Panc1 (cell line): ENCODE data around the gene DHRS3. TPM values are rescaled to one million over a fixed set of nuclear protein-coding genes. Genes with fewer than 3 reads are reported as not detected.

ENCODE experiments used
- ATAC-seq: fragments of 200-7000 bp; cut with Tn5 transposase; 2 replicates; pipeline ENCODE4 v1.9.1; 2020; ENCODE audit warnings: mild to moderate bottlenecking, moderate library complexity
- BruUV-seq: library from RNA; stranded (reverse); fragments of 400-500 nt; replicated peaks from 2 replicates; lab custom pipeline; 2021; lab: Mats Ljungman, UMichigan
- CTCF ChIA-PET: fragments of 300-600 bp; sonication (Branson Sonifier 250); formaldehyde crosslinking; loops from one replicate; lab custom pipeline; 2022; ENCODE audit warnings: antibody characterized with exemption; lab: Charles Lee
- POLR2A ChIA-PET: fragments of 300-600 bp; sonication (Branson Sonifier 250); formaldehyde crosslinking; loops from one replicate; lab custom pipeline; 2022; ENCODE audit warnings: antibody characterized with exemption; lab: Charles Lee
- DNase-seq: peaks from one replicate; pipeline ENCODE4 v3.0.0-alpha.2; 2010; ENCODE audit warnings: low read depth, low spot score
- H3K27ac ChIP-seq: 2 replicates; pipeline ENCODE4 v1.5.1; 2011; ENCODE audit warnings: mild to moderate bottlenecking, low read length, inconsistent platforms
- H3K27me3 ChIP-seq: fragments of 200-500 bp; sonication (Bioruptor generic); 2 replicates; pipeline ENCODE4 v1.6.0; 2014; ENCODE audit warnings: low read length, inconsistent platforms; ENCODE audit not compliant: control insufficient read depth, insufficient read depth
- H3K36me3 ChIP-seq: fragments of 200-500 bp; sonication (Bioruptor generic); 2 replicates; pipeline ENCODE4 v1.5.1; 2014; ENCODE audit warnings: inconsistent platforms, mild to moderate bottlenecking, low read length, moderate library complexity; ENCODE audit not compliant: control insufficient read depth, insufficient read depth
- H3K4me1 ChIP-seq: 2 replicates; pipeline ENCODE4 v1.5.1; 2011; ENCODE audit warnings: inconsistent platforms, mild to moderate bottlenecking, low read length, moderate library complexity; ENCODE audit not compliant: control insufficient read depth, insufficient read depth
- H3K4me3 ChIP-seq, 2 experiments: 2 replicates each; pipeline ENCODE4 v1.5.1; 2011 to 2012; ENCODE audit warnings: low read depth in 2 of 2, low read length in 2 of 2, mild to moderate bottlenecking in 2 of 2, inconsistent platforms in 1 of 2, moderate library complexity in 1 of 2
- H3K9me3 ChIP-seq: fragments of 200-500 bp; sonication (Bioruptor generic); 2 replicates; pipeline ENCODE4 v1.5.1; 2014; ENCODE audit warnings: low read depth, mild to moderate bottlenecking, inconsistent platforms, low read length, moderate library complexity; ENCODE audit not compliant: control insufficient read depth, insufficient read depth
- CTCF ChIP-seq: fragments of 450-650 bp; IDR thresholded peaks from 2 replicates; pipeline ENCODE4 v1.5.1; 2017; ENCODE audit warnings: mild to moderate bottlenecking
- POLR2AphosphoS5 ChIP-seq: IDR thresholded peaks from 2 replicates; pipeline ENCODE4 v1.6.1; 2012; ENCODE audit warnings: mild to moderate bottlenecking, low read depth, low read length, moderate library complexity
- REST ChIP-seq, 2 experiments: IDR thresholded peaks; 2 replicates each; pipeline ENCODE4 v1.6.1; 2011 to 2012; ENCODE audit warnings: low read depth in 2 of 2, control low read depth in 1 of 2, low read length in 1 of 2, mild to moderate bottlenecking in 1 of 2, moderate library complexity in 1 of 2; ENCODE audit not compliant: insufficient read depth in 1 of 2
- SIN3A ChIP-seq: IDR thresholded peaks from 2 replicates; pipeline ENCODE4 v1.6.1; 2012; ENCODE audit warnings: low read depth, mild to moderate bottlenecking, low read length, moderate library complexity, borderline replicate concordance; ENCODE audit not compliant: insufficient read depth
- TCF7L2 ChIP-seq: IDR thresholded peaks from 2 replicates; pipeline ENCODE4 v1.6.1; 2011; ENCODE audit warnings: mild to moderate bottlenecking, low read depth, low read length, inconsistent platforms
- in situ Hi-C: cut with HindIII; loops from 2 replicates; pipeline ENCODE4 v1.10.0; 2016; ENCODE audit warnings: low sequenced_read_pairs, low pct_unique_long_range_greater_than_20kb
- intact Hi-C: fragments of 100-400 bp; cut with micrococcal nuclease; formaldehyde crosslinking; loops from one replicate; pipeline ENCODE4 v1.10.0; 2022; ENCODE audit not compliant: unreplicated experiment
- total RNA-seq: library from RNA; stranded (reverse); gene quantifications from one replicate; pipeline ENCODE4 v1.2.1, GENCODE V29; 2021; ENCODE audit not compliant: unreplicated experiment

The DHRS3 gene
- total RNA-seq, 1 experiment from 2014 or later = 113 TPM

DNA sequence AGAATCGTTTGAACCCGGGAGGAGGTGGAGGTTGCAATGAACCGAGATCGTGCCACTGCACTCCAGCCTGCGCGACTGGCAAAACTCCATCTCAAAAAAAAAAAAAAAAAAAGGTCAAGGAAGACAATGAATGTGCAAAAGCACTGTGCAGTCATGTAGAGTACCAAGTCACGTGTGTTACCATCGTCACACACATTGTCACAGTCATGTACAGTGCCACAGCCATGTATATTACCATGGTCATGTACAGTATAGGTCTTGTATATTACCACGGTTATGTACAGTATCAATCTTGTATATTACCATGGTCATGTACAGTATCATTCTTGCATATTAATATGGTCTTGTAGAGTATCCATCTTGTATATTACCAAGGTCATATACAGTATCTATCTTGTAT is 13.0 kb downstream of the DHRS3 start:
- Histone ChIP-seq H3K36me3 (no peaks in the 10 kb centered on the region), H3K27ac (peak overlapping the region; percentile 96), H3K4me1 (peaks cover 67% of the 10 kb centered on the region), H3K4me3 (no peak overlapping the region), H3K27me3 (no peaks in the 10 kb centered on the region), H3K9me3 (no peaks in the 10 kb centered on the region)
- in situ Hi-C loops = no loop called here
- POLR2A ChIA-PET = interaction anchor here (0.7 kb wide), 1 partner anchor 152 kb away, joined by 13 read pairs; no protein-coding TSS in a partner anchor
- intact Hi-C loops = no loop called here
- no TSS peak for BruUV-seq
- CTCF ChIA-PET = no interaction called here
- ATAC-seq (no peak), DNase-seq (no peak)
- TF ChIP-seq TCF7L2 (no peak), REST (IDR thresholded peaks at IDR 0.05; ENCODE audit: insufficient read depth in 1 of 2, low read depth in 2 of 2, low read length in 1 of 2) (no peak)

DNA sequence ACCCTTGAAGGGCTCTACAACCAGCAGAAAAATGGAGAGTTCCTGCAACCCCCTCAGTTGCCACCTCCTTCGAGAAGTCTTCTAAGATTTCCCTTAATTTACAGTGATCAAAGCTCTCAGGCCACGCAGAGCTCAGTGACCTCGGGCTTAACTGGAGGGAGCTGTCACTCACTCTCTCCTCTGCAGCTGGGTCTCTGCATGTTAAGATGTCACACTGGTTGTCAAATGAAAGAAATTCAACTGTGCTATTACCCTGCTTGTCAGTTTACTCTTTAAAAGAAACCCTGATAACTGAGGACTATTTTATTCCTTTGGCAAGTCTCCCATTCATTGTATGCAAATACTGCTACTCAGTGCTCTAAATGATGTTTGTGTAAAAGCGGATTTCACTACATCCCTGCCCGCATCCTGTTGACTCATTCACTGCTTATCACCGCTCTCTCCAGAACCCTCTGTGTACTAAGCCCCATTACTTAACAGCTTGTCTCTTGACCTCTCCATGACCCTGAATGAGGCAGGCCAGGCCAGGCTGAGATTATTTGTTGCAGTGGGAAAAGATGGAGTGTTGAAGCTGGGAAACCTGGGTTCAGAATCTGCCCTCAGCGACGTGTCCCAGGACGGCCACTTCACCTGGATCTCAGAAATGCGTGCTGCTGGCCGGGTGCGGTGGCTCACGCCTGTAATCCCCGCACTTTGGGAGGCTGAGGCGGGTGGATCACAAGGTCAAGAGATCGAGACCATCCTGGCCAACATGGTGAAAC is 13.7 kb downstream of the DHRS3 start:
- no peaks in the 10 kb centered on the region for H3K27me3 ChIP-seq
- no peaks in the 10 kb centered on the region for H3K36me3 ChIP-seq
- TF ChIP-seq TCF7L2 = peak; percentile 78; the same call in 1 of the 2 replicates
- TF ChIP-seq REST (IDR thresholded peaks at IDR 0.05; ENCODE audit: insufficient read depth in 1 of 2, low read depth in 2 of 2, low read length in 1 of 2) = 0 out of 4 replicates have a peak, but pooled peaks of 1 of the 2 experiments have one; percentile 43
- 0 out of 2 replicates have a peak, but pooled peaks have one; percentile 53 for TF ChIP-seq SIN3A
- peak; percentile 93; the same call in 1 of the 2 replicates for TF ChIP-seq POLR2AphosphoS5
- no peak for TF ChIP-seq CTCF
- in situ Hi-C loops (no loop called here), intact Hi-C loops (no loop called here)
- ATAC-seq (peak; percentile 90), DNase-seq (peak; percentile 91)
- peak overlapping the region; percentile 96 for H3K27ac ChIP-seq
- TSS peak; percentile 8 for BruUV-seq
- H3K4me3 ChIP-seq = no peak overlapping the region
- H3K9me3 ChIP-seq = no peaks in the 10 kb centered on the region
- CTCF ChIA-PET = interaction anchor here (1.1 kb wide), 1 partner anchor 10 kb away, joined by 6 read pairs; no protein-coding TSS in a partner anchor
- POLR2A ChIA-PET = interaction anchor here (0.7 to 1.0 kb wide), 2 partner anchors 94 to 152 kb away, joined by 4 to 13 read pairs; no protein-coding TSS in a partner anchor
- peaks cover 71% of the 10 kb centered on the region for H3K4me1 ChIP-seq
